ENCODE results near the gene TRIM41.

Gene TRIM41

DNA sequence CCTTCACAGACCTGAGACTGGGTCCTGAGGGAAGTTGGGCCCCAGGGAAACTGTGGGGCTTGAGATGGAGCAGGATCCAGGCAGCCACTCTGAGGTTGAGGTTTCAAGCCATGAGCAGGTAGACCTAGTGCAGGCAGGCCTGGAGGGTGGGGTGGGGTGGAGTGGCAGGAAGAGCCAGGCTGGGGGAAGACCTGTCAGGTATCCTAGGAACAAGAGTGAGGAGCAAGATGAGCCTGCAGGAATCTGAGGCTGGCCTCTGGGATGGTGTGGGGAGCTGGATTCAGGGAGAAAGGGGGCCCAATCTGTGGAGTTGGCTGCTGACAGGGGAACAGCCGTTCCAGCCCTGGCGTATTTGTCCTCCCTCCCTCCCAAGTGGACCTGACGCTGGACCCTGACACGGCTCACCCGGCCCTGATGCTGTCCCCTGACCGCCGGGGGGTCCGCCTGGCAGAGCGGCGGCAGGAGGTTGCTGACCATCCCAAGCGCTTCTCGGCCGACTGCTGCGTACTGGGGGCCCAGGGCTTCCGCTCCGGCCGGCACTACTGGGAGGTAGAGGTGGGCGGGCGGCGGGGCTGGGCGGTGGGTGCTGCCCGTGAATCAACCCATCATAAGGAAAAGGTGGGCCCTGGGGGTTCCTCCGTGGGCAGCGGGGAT, 10.8 kb downstream of the TRIM41 start:
- no peak for DNase-seq

GRCh38 chr5:181234455-181235306, 11.6 kb downstream of the TRIM41 start:
- DNase-seq, result no peak

- no peak for DNase-seq
Measured at GRCh38 chr5:181235323-181235688, 12.2 kb downstream of the TRIM41 start.

GRCh38 chr5:181235689-181236366, 12.7 kb downstream of the TRIM41 start:
- DNase-seq, result peak; percentile 25

GRCh38 chr5:181236471-181236870, 13.4 kb downstream of the TRIM41 start:
- DNase-seq, result no peak

DNA sequence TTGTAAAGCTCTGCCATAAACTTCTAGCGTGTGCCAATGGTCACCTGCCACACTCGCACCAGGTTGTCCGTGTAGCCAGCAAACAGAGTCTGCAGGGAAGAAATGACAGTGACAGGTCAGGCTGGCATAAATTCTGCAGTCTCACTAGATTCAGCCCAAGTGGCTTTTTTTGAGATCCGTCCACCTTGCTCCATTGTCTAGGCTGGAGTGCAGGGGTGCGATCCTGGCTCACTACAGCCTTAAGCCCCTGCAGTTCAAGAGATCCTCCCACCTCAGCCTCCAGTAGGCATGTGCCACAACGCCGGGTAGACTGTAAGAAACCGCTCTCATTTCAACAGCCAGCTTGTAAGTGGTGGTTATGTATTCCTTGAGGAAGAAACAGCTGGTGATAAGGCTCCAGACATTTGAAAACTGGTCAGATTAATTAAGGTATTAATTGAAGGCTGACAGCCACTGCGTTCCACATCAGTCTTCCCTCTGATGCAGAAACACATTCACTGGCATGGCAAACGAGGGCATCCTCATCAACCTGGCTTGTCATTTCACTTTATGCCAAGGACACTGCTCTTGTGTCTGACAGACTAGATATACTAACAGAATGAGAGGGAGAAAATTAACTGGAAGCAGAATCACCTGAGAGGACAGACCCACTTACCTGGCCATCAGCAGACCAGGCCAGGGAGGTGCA, 14.0 kb downstream of the TRIM41 start:
- no peak for DNase-seq

DNA sequence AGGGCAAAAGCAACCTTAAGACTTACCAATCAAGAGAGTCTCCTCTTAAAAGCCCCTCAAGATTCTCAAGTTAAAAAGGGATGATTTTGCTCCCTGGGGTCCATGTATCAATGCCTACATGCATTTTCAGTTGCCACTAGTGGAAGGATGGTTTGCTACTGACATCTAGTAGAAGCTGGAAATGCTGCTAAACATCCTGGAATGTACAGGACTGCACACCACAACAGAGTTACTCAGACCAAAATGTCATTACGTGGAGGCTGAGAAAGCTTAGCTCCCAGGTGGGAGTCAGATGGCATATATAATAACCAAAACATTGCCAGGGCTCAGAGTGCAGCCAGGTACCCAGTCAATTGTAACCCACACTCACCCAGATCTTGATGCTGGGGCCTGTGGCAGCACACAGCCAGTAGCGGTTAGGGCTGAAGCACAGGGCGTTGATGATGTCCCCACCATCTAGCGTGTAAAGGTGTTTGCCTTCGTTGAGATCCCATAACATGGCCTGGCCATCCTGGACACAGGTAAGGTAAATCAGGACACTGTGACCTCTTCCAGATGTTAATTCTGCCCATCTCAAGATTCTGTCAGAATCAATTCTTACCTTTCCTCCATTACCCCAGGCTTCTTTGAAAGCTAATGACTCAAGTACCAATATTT, 14.8 kb downstream of the TRIM41 start:
- DNase-seq, result no peak

- no peak for DNase-seq
Measured at GRCh38 chr5:181239062-181239663, 16.1 kb downstream of the TRIM41 start.

- DNase-seq, result peak; percentile 83
Measured at GRCh38 chr5:181241393-181241975, 18.4 kb downstream of the TRIM41 start.

DNA sequence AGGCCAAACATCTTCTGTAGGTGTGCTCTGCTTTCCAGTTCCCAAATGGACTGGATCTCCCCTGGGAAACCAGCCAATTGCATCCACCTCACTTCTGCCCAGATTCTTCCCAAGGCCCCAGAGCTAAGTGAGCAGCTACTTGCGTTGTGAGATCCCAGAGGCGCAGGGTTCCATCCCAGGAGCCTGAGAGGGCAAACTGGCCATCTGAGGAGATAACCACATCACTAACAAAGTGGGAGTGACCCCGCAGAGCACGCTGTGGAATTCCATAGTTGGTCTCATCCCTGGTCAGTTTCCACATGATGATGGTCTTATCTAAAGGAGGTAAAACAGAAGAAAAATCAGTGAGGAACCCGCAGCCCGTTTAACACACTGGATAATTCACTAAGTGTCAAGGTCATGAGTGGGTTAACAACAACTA, 19.0 kb downstream of the TRIM41 start:
- DNase-seq, result no peak

DNA sequence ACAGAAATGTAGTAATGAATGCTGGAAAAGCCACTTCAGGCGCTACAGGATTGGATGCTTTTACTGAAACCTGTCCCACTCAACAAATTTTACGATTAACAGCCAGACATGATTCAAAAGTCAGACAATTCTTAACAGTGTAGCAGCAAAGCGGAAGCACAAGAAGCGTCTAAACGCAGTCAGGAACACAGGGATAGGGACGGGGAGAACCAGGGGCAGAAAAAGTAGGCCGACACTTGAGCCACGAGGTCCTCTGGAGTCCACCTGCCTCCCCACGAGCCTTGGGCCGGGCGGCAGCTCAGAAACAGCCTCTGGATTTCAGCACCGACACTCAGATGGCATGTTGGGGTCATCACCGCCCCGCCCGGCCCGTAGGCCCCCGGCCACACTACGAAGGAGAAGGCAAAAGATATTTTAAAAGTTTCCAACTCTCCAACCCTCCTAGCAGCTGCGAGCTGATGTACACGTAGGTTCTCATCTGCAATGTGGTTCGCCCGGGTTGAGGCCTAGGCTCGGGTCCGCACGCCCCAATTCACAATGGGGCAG, 20.0 kb downstream of the TRIM41 start:
- DNase-seq, result peak; percentile 31

DNA sequence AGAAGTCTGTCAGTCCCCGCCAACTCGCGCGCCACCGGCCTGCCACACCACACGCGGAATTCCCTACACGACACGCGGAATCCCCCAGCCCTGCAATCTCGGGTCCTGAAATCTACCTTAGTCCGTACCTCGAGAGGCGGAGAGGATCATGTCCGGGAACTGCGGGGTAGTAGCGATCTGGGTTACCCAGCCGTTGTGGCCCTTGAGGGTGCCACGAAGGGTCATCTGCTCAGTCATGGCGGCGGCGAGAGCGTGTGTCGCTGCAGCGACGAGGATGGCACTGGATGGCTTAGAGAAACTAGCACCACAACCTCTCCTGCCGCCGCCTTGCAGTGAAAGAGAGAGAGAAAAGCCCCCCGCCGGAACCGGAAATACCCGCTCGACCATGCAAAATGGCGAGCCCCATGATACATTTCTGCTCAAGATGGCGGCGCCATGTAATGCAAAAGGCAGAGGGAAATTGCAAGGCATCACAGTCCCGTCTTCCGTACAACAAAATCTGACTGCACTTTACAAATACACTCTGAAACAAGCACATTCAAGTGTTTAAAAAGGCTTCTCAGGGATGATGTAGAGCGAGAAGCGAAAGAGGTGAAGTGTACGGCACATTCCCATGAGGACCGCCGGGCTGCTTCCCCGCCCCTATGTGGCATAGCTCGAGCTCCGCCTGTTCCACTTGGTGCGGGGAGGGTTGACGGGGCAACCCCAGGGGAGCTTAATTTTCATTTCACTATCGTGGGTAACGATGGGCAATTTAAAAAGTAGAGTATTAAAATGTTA, 20.7 kb downstream of the TRIM41 start, which contains the start of gene RACK1:
TSS of gene RACK1 (minus strand) at position 343 of the 780 bp plus-strand sequence. CDS start at position 237, 106 bp downstream.
- peak; percentile 94 for DNase-seq

GRCh38 chr5:181245427-181246275, 22.6 kb downstream of the TRIM41 start:
- DNase-seq, result no peak

- DNase-seq, result peak; percentile 80
Measured at GRCh38 chr5:181246276-181247049, 23.4 kb downstream of the TRIM41 start.

DNA sequence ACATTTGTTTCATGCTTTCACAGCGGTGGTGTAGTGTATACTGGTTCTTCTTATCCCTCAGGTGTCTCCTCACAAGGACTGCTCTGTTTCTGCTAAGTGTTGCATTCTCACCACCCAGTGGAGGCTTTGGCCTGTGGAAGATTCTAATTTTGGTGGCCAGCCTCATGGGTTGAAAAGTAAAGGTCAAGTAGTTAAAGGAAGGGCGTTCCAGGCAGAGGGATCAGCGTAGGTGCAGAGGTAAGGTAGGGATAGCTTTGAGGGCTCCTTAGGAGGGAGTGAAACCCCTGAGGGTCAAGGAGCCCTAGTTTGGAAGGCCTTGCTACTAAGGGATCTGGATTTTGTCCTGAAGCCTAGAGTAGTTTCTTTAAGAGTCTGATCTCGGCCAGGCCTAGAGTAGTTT, 25.2 kb downstream of the TRIM41 start:
- no peak for DNase-seq

- DNase-seq, result no peak
Measured at GRCh38 chr5:181255276-181255675, 32.2 kb downstream of the TRIM41 start.

GRCh38 chr5:181255836-181256578, 32.9 kb downstream of the TRIM41 start:
- DNase-seq, result no peak

- DNase-seq, result no peak
Measured at GRCh38 chr5:181258576-181258975, 35.5 kb downstream of the TRIM41 start.
